Transverse colon (tissue), 3 donors: Measurements from ENCODE around the gene CFAP58.

Experiments
- POLR2A ChIP-seq: fragments of 450-650 bp; IDR thresholded peaks from one replicate; pipeline ENCODE4 v1.6.1; 2016; ENCODE audit warnings: antibody characterized with exemption, mild to moderate bottlenecking, moderate library complexity
- POLR2AphosphoS5 ChIP-seq, 3 donors: sonication (generic); formaldehyde crosslinking; IDR thresholded peaks; one replicate each; pipeline ENCODE4 v1.6.1; 2016; ENCODE audit warnings: antibody characterized with exemption in 3 of 3

- TF ChIP-seq POLR2AphosphoS5 (IDR thresholded peaks at IDR 0.05) (no peak), POLR2A (no peak)
Observed at GRCh38 chr10:104315486-104315921, 38.1 kb upstream of the CFAP58 start.
